ENCODE measurements around the gene PGAM2.

GRCh38 chr7:44059219-44060090, 5.9 kb downstream of the PGAM2 start:
- no peak for TF ChIP-seq CTCF (IDR thresholded peaks at IDR 0.05)
- no peak for TF ChIP-seq POLR2A (IDR thresholded peaks at IDR 0.05)
- no peak for TF ChIP-seq POLR2AphosphoS5 (IDR thresholded peaks at IDR 0.05)
- no peak for TF ChIP-seq EP300 (IDR thresholded peaks at IDR 0.05)

All from gastroesophageal sphincter (tissue), 3 donors.